ENCODE results near the gene P2RY6. TPM values are rescaled to one million over a fixed set of nuclear protein-coding genes. Genes with fewer than 3 reads are reported as not detected.

Gene P2RY6
- total and polyA plus RNA-seq, 10 of the 15 experiments (the other 5 are each of a cell fraction or from before 2014, with no cell fraction given), result 0.05 to 0.90 (median 0.22) TPM; not detected in 4

DNA sequence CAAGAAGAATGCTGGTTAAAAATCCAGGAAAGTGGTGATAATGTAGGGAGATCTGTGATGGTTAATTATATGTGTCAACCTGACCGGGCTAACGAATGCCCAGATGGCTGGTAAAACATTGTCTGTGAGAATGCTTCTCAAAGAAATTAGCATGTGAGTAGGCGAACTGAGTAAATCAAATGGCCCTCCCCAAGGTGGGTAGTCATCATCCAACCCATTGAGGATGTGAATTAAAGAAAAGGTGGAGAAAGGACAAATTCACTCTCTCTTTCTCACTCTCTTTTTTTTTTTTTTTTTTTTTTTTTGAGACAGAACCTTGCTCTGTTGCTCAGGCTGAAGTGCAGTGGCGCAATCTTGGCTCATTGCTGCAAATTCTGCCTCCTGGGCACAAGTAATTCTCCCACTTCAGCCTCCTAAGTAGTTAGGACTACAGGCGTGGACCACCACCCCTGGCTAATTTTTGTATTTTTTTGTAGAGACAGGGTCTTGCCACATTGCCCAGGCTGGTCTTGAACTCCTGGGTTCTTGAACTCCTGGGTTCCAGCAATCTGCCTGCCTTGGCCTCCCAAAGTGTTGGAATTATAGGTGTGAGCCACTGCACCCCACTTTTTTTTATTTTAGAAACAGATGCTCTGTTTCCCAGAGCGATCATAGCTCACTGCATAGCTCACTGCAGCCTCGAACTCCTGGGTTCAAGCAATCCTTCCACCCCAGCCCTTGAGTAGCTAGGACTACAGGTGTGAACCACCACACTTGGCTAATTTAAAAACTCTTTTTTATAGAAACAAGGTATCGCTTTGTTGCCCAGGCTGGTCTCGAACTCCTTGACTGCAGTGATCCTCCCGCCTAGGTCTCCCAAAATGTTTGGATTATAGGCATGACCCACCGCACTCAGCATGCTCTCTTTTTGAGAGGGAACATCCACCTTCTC, 22.0 kb upstream of the P2RY6 start:
- H3K4me2 ChIP-seq (ENCODE audit: control insufficient read depth, insufficient read depth), result no peak overlapping the region
- H3K4me1 ChIP-seq (ENCODE audit: control insufficient read depth, insufficient read depth, low read length), result no peaks in the 10 kb centered on the region; the same call in 1 of the 2 replicates
- no peak overlapping the region for H3K4me3 ChIP-seq
- RAD21 ChIA-PET (ENCODE audit: unreplicated experiment), result no interaction called here
- in situ Hi-C loops (cut with MboI), result no loop called here
- TF ChIP-seq CREB1 (IDR thresholded peaks at IDR 0.05; ENCODE audit: low read depth) (no peak), CBX5 (IDR thresholded peaks at IDR 0.05; ENCODE audit: low read depth) (no peak), ETV6 (conservative IDR thresholded peaks at IDR 0.05 in 1 of 2, IDR thresholded peaks at IDR 0.05 in 1 of 2; ENCODE audit: borderline replicate concordance in 1 of 2, low read depth in 1 of 2) (no peak), POLR2AphosphoS2 (IDR thresholded peaks at IDR 0.05; ENCODE audit: low read depth, low read length) (no peak), NFYB (IDR thresholded peaks at IDR 0.05; ENCODE audit: insufficient read depth, low read depth, low read length) (no peak), YY1 (IDR thresholded peaks at IDR 0.05; ENCODE audit: low read depth, low read length) (no peak)
- CTCF ChIA-PET, result interaction anchor here (0.5 to 1.6 kb wide), 4 partner anchors 37 to 327 kb away, joined by 3 to 4 read pairs (median 4); no protein-coding TSS in a partner anchor
- SMC1A ChIA-PET (ENCODE audit: uncharacterized antibody, unreplicated experiment), result interaction anchor here (0.6 to 1.1 kb wide), 2 partner anchors 21 to 255 kb away, joined by 3 read pairs; no protein-coding TSS in a partner anchor
- 91% methylated on average over 11 of the region's 11 CpGs for WGBS (ENCODE audit: insufficient coverage, insufficient replicate concordance, low lambda C conversion rate, missing lambda C conversion rate)
- intact Hi-C loops (cut with micrococcal nuclease; ENCODE audit: unreplicated experiment), result no loop called here
- no peaks in the 10 kb centered on the region for H3K79me2 ChIP-seq (ENCODE audit: control insufficient read depth, insufficient read depth, low read length)
- POLR2A ChIA-PET, result no interaction called here
- no peak overlapping the region for H3K27ac ChIP-seq (ENCODE audit: control insufficient read depth, insufficient read depth)
- FAIRE-seq (no peak), ATAC-seq (peak; percentile 16), DNase-seq (ENCODE audit: low read depth, low spot score) (no peak)
- BruUV-seq (replicated peaks), result no TSS peak
- H3K36me3 ChIP-seq (ENCODE audit: control insufficient read depth in 2 of 2, insufficient read depth in 2 of 2, low read length in 1 of 2), result no peaks in the 10 kb centered on the region
- no peak overlapping the region for H3K9ac ChIP-seq (ENCODE audit: control insufficient read depth, insufficient read depth, low read length)
- no peaks in the 10 kb centered on the region for H3K27me3 ChIP-seq (replicated peaks in 1 of 2; ENCODE audit: control insufficient read depth in 2 of 2, insufficient read depth in 2 of 2, low read length in 1 of 2)
- no peaks in the 10 kb centered on the region for H3K9me3 ChIP-seq (replicated peaks; ENCODE audit: control insufficient read depth, insufficient read depth, low read length)
- no peaks in the 10 kb centered on the region for H4K20me1 ChIP-seq (ENCODE audit: control insufficient read depth, insufficient read depth)
- no peak overlapping the region for H2AFZ ChIP-seq (ENCODE audit: control insufficient read depth, low read depth, low read length)
